GM12801 (cell line): ENCODE results near the gene PDGFC.

Source experiments
- CTCF ChIP-seq: IDR thresholded peaks from one replicate; pipeline ENCODE4 v1.5.1; 2011; ENCODE audit warnings: control low read depth; ENCODE audit not compliant: insufficient read length; ENCODE audit errors: extremely low read depth

The PDGFC gene

DNA sequence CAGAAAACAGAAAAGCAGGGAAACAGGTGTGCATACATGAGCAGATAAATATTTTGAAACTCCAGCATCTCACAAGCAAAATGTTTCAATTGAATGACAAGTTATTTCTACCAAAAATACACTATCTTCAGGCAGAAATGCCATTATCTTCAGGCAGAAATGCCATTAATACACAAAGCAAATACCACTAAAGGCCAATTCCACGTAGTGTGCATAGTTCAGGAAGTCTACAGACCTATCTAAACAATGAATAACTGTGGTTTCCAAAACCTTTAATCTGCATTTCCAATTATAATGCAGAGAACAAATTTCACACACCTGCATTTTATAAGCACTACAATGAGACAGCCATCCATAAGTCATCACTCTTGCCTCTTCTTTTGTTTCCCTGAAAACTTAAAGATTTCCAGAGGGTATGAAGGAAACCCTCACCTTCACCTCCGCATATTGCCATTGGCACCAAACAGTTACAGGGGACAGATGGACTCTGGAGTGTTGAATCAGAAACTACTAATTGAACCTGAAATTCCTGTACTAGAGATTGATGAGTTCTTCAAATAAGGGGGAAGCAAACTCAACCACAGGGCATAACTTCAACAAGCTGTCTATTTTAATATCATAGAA, 179.0 kb downstream of the PDGFC start:
- no peak for TF ChIP-seq CTCF

GRCh38 chr4:156790866-156791265, 180.7 kb downstream of the PDGFC start:
- no peak for TF ChIP-seq CTCF

GRCh38 chr4:156788782-156789181, 182.8 kb downstream of the PDGFC start:
- no peak for TF ChIP-seq CTCF

GRCh38 chr4:156786713-156787112, 184.9 kb downstream of the PDGFC start:
- TF ChIP-seq CTCF: no peak

DNA sequence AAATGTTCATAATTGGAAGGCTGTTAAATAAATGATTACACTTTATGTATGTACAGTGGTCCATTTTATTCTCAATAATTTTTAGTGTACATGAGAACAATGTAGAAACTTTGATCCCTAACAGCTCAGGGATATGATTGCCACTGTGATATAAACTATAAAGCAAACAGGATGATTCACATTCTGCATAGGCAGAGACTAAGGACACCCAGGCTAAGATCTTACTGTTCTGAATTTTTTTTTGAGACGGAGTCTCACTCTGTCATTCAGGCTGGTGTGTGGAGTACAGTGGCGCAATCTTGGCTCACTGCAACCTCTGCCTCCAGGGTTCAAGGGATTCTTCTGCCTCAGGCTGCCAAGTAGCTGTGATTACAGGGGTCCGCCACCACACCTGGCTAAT, 186.6 kb downstream of the PDGFC start:
- TF ChIP-seq CTCF: no peak

GRCh38 chr4:156783966-156784365, 187.6 kb downstream of the PDGFC start:
- no peak for TF ChIP-seq CTCF

- no peak for TF ChIP-seq CTCF
These were observed 189.1 kb downstream of the PDGFC start for GRCh38 chr4:156782491-156782890.
